ENCODE measurements around the gene KCNJ15.
"Not testable (repeated sequence)": the region's sequence is repeated elsewhere in the genome, so short reads cannot be mapped to it uniquely, and the experiment has no call there.

KCNJ15 gene

DNA sequence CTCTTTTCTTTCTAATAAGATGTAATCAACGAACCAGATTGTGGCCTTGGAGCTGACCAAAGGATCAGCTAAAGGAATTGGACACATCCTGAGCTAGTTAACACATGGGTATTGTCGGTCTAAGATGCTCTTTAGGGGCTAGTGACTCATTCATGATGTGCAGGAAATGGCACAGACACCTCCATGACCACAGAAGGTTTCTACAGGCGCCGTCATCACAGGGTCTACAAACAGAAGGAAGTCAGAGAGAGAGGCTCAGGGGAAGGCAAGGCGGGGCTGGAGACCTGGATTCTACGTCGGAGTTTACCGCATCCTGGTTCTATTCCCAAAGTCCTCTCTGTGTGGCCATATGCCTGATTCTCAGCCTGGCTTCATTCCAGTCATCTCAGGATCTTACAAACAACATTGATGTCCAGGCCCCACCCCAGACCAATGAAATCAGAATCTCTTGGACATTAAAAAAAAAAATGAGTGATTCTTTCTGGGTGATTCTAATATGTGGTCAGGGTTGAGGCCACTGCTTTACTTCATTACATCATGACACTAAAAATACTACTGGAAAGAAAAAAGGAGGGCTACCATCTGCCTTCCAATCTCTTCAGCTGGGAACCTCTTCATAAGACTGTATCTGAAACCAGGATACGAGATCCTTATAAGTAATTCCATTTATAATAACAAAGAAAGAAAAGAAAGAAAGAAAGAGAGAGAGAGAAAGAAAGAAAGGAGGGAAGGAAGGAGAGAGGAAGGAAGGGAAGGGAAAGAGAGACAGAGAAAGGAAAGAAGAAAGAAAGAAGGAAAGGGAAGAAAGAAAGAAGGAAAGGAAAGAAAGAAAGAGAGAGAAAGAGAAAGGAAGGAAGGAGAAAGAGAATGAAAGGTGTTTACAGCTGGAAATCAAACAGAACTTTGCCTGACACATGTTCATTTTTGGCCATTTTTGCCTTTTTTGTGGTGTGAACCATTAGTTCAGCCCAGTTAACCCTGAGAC lies 11.6 kb upstream of the KCNJ15 start:
- DNase-seq: peak; percentile 53

DNA sequence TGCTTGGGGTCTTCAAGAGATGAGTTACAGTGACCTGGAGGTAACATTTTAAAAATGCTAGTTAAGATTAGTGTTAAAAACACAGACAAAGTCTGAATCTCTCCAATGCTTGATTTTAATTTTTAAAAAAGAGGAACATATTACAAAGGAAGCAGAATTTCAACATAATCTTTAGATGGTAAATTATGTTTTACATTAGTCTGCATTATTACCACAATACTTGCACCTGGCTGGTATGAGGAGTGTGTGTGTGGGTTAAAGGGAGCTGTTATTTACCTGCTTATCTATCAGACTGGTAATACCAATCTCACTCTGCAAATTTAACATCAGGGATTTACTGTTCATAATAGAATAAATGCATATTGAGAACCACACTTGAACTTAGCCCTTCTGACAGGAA lies 10.3 kb upstream of the KCNJ15 start:
- DNase-seq: no peak

DNA sequence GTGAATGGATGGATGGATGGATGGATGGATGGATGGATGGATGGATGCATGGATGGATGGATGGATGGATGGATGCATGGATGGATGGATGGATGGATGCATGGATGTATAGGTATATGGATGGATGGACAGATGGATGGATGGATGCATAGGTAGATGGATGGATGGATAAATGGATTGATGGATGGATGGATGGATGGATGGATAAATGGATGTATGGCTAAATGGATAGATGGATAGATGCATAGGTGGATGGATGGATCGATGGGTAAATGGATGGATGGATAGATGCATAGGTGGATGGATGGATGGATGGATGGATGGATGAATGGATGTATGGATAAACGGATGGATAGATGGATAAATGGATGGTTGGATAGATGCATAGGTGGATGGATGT lies 9.7 kb upstream of the KCNJ15 start:
- not testable (repeated sequence) for DNase-seq

DNA sequence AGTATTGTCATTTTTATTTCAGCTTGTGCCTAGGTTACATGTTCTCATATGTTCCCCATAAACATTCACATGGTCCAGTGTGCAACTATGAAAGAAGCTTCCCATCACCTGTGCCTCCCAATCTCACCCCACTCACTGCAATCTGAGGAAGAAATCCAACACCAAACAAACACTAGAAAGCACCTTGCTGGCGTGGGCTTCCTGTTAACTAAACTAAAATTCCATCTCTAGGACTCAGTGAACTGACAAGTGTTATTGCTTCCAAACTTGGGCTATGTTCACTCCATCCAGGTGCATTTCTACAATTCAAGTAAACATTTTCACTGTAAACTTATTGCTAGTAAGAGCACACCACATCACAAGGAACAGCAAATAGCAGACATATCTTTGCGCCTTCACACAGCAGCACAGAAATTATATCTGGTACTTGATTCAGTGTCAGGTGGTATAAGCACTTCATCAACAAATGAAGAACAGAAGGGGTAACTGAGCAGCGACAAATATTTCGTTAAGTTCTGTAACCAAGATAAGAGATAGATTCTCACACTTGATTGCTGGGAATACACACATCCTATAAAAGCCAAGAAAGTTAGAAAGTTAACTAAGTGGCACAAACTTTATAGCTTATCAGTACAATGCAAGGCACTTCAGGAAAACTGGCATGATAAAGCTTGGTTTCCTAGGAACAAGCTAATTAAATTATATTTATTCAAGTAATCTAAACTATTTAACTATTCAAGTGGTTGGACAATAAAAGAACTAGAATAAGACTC lies 8.9 kb upstream of the KCNJ15 start:
- DNase-seq: no peak

DNA sequence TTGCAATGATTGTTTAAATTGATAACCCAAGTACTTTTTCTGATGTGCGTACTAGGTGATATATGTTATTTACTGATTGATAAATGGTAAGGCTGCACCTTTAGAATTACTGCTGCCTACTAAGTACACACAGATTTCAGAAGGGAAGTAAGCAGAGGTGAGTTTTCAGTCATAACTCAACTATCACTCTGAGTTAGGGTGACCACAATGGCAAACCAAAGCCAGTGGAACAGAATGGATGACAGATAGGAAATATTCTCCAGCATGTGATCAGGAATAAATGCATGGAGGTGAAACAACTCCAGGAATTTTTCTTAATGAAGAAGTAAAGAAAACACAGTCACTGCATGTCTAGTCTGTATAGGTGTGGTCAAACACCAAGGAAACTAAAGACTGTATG lies 7.5 kb upstream of the KCNJ15 start:
- no peak for DNase-seq

DNA sequence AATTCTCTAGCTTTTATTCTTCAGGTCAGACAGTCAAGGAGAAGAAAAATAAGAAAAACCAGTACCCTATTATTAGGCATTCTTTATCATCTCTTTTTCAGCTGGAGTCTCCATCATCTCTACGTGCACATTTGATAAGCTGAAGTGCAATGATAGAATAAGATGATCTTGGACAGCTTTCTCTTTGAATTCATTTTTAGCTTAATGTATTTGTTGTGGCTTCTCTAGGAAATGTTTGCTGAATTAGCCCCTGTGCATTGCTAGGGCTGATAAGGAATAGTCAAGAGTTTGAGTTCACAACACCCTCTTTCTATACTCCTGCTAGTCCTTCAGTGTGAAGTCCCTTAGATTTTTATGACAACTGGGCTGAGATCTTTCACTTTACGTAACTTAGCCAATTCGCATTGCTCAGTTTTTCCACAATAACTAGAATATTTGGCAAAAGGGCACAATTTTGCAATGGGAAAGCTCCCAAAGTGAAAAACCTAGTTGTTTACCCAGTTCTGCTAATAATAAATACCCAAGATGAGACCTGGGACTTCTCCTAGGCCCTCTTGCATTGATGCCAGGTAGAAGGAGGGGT lies 7.0 kb upstream of the KCNJ15 start:
- no peak for DNase-seq

DNA sequence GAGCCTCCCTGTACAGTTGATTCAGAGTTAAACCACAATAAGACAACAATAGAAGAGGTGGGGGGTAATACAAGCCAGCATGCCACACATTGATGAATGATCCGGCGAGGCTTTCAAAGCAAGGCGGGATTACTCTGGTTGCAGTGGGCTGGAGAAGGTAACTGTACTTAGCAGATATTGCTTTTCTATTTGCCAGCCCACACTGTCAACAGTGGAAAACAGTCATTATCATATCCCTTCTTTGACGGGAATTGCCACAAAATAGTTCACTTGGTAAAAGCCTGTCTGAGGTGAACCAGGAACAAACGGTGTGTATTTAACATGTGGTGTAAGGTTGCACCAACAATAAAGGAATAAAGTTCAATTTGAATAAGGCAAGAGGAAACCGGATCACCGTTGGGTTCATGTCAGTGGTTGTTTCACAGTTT lies 5.8 kb upstream of the KCNJ15 start:
- no peak for DNase-seq

DNA sequence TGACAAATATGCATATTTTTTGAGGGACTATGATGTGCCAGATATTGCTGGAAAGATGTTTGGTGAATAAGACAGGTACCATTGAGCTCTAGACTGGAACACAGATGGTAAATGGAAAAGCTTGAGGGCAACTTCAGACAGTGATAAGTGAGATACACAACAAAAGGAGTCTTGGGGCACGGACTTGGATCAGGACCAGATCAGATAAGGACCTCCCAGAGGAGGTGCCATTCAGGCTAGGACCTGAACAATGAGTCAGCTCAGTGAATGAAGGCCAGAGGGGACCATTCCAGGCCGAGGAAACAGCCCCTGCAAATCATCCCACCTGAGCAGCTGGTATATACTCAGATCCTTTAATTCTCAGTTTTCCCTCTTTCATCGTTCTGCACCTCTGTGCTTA lies 1.8 kb upstream of the KCNJ15 start:
- DNase-seq: no peak

DNA sequence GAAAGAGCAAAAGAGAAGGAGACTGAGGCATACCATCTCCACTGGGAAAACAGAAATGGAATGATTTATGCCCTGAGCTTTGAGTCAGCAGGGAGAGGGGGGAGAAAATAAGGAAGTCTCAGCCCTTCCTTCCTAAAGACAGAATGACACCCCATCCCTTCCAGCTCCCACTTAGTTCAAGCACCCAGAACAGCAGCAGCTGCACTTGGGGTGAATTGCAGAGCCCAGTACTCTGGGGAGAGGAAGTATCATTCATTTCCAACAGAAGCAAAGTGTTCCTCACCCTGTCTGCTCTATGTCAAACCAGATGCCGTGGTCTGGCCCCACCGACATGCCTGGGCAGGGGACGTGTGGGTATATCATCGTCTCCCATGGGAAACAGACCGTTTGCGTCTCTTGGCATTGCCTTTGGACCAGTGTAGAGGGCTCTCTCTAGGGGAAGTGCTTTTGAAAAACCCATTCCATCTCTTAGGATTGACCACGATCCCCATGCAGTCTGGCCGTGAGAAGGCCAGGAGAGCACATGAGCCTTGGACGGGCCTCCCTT lies 1.1 kb upstream of the KCNJ15 start:
- DNase-seq: peak; percentile 9

DNA sequence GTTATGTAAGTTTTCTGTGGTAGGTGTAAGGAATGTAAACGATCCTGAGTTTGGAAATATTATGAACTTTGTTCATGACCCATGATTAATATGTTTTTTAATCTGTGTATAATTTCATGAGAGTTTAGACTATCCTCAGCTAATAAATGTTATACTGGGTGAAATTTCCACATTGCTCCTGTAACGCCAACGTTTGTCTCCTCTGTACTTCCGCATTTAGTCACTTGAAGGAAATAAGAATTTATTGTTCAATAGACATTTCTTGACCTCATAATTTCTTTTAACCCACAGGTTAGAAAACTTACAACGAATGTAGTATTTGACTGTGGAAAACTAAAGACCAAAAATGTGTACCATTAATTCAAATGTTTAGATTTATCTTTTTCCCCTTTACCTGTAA lies 876 bp downstream of the KCNJ15 start:
- peak; percentile 37 for DNase-seq

DNA sequence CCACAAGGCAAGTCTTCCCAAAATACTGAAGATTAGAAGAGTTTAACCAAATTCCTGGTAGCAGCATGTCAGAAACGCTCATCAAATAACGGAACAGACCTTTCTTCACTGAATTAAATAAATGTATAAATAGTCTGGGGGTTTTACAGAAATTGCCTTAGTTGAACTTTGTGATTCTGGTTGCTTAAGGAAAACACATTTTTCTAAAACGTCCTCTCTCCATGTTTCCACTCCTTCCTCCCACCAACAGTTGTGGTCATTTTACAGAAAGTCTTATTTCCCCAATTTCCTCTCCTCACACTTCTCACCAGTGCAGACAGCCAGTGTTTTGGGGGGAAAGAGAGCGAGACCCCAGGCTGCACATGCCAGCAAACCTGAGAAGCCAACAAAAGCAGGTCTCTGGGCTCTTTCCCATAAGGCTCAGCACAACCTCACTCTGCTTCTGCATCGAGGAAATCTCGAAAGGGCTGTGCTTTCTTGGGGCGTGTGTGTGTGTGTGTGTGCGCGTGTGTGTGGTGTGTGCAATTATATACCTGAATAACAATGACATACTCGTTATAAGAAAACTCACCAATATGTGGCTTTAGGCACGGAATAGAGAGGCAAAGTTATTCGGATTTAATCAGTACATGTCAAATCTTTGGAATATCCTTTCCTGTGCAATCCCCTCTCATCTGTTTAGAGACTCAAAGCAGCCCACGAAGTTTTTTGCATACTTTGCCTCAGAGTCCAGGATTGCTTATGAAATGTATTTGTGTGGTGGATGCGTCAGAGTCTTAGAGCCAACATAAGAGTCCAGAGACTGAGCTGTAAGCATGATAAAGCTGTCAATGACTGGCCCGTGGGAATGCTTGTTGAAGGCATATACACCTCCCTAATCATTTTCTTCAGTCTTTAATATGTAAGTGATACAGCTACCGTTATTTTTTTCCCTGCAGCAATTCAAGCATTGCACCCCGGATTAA lies 2.0 kb downstream of the KCNJ15 start:
- DNase-seq: peak; percentile 64

DNA sequence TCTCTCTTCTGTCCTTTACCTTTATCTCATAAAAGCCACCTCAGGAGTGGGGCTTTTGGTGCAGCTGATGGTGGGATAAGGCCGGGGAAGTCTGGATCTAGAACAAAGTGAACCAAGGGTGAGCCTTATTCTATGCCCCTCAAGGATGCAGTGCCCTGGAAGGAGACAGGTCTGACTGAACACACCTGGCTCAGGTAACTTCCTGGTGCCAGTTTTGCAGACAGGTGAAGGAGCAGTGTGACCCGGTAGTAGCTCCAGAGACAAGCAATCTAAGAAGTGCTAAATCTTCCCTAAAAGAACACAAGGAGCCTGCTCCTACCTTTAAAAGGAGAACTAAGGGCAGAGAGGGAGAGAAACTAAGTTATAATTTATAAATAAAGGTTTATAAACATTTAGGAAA lies 2.9 kb downstream of the KCNJ15 start:
- no peak for DNase-seq

DNA sequence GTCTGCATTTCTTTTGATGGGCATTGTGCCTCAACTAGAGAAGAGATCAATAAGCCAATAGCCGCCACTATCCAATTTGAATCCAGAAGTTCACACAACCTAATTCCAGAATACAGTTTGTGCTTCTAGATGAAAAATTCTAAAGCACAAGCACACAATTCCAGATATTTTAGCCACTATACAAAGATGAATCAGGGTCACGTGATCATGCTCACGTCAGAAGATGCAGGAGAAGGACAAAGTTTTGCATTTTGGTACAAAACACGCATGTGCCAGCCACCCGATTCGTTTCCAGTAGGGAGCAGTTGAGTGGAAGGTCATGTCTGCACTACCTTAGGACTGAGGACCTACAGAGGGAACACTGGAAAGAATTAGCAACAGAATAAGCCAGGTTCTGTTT lies 3.6 kb downstream of the KCNJ15 start:
- DNase-seq: no peak

DNA sequence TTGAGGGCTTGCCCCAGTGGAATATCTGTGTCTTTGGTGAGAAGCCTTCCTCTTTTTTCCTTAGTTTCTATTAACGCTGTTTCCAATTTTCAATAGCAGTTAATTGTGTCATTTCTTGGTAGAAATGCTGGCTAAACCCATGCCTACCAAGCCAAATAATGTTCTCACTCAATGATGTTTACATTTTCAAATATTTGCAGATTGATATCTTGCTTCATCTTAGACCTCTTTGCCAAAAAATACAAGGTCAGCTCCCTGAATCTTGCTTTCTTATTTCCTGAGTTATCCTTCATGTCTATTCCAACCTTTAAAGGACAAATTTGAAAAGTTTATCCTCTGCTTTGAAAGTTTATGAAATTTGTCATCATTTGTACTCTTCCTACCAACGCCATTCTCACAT lies 5.1 kb downstream of the KCNJ15 start:
- DNase-seq: no peak

DNA sequence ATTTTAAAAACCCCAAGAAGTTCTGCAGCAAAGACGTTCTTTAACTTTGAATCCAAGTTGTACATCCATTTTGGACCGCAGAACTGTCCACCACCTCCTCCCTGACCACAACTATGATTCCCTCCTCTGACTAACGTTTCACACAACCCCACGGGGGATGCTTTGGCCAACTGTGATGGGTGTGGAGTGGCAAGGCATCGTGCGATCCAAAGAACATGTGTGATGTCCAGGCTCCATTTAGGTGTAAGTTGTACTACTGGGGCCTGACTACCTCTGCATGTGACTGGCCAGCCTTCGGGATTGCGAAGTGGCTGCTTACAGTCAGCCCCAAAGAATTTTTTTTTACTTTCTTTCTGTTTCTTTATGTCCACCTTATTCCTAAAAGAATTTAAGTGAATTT lies 6.7 kb downstream of the KCNJ15 start:
- no peak for DNase-seq

DNA sequence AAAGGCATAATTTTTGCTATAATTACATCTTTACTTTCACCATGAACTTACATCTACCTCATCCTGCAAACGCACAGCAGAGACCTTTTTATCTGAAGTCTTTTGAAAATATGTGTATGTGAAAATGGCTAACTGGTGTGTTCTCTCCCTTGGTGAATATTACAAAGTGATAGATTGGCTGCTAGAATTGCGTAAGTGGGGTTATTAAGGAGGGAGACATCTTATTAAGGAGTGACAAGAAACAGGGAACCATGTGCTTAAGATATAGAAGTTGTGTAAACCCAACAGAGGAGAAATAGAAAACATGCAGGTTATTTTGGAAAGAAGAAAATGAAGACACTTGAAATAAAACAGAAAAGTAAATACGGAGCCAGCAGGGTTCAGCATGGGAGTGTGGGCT lies 7.8 kb downstream of the KCNJ15 start:
- peak; percentile 1 for DNase-seq

DNA sequence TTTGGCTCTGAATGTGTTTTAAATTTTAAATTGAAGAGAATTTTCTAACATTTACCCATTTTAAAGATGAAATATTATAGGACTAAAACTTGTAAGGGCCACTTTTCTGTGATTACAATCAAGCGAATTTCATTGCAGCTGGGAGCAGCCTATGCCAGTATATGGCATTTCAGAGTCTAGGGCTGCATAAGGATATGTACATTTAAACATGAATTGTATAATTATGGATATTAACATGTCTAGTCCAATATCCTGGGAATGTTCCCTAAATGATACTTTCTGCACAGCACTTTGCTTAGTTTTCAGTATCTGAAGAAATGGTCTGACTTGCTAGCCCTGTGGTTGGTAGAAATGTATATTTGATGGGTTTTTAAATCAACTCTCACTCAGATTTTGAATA lies 8.4 kb downstream of the KCNJ15 start:
- no peak for DNase-seq

DNA sequence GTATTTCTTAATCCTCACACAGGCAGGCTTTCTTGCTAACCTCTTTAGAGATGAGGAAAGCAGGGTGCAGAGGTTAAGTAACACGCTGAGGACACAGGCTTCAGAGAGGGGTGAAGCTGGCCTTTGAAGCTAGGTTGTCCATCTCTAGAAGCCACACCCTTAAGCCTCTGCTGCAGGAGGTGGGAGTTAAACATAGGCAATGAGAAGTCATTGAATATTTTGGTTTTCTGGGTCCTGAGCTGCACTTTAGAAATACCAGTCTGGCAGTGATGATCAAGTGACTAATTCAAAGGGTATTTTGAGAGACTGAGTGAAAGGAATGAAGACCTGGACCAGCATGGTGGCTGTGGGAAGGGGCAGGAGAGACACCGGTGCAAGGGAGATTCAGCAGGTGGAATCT lies 9.9 kb downstream of the KCNJ15 start:
- no peak for DNase-seq

DNA sequence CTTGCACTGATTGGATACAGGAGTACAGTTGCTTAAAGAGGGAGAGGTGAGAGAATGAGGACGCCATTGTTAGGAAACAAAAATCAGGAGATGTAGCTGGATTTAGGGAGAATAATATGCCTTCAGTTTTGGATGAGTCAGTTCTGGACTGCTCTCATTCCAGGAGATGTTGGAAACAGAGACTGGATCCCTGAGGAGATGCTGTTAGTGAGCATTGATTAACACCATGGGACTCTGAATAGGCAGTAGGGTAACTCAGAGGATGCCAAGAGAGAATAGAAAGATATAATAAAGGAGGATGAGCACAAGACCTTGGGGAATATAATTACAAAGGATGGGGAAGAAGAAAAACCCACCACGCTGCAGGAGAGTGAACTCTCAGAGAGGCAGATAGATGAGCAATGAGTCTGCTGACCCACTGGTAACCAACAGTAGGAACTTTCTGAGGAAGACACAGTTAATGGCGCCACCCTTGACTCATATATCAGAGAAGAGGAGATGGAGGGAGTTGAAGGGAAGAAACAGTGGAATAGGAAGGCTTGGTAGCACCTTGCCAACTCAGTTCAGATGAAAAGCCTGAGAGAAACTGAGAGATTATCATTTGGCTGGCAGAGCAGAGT lies 10.5 kb downstream of the KCNJ15 start:
- no peak for DNase-seq

DNA sequence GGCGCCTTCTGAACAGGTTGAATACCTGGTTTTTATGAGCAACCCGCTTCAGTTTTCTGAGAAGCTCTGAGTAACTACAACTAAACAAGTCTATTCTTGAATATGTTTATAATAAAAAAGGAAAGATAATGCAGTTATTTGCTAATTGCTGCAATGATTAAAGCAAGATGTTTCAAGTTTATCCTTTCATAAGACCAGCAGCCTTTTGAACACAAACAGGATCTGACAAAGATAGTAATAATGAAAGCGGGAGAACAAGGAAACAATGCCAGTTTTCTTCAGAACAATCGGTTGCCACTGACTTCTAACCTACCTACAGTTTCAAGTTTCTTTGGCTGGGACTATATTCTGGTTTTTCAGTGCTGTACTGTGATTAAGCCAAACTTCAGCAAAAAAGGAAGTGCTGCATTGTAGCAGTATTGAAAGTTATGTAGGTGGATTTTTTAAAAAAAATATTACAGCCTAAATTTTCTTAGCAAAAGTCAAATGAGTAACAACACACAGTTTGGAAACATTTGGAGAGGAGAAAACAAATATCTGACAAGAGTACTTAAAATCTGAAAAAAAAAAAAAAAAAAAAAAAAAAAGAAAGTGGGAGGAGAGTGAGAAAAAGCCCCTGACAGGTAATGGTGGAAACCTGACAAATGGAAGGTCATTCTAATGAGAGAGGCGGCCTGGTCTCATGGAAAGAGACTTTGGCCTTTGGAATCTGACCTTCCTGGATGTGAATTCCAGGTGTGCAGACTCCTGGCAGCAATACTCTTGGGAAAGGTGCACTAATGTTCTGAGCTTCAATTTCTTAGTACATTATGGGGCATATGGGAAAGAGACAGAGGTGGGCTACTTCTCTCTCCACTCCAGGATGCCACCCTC lies 11.4 kb downstream of the KCNJ15 start:
- peak; percentile 17 for DNase-seq
